Loucy (cell line): ENCODE data around the gene PDLIM7.
A peak's percentile ranks its signal among the peaks of the same experiment; 100 is the strongest.

Source experiments
- H2AFZ ChIP-seq: fragments of 200-600 bp; sonication (generic); 2 replicates; pipeline ENCODE4 v1.6.0; 2016; ENCODE audit warnings: antibody characterized with exemption, mild to moderate bottlenecking, low read length, moderate library complexity
- H3F3A ChIP-seq: fragments of 200-600 bp; 2 replicates; pipeline ENCODE4 v1.6.0; 2016; ENCODE audit warnings: antibody characterized with exemption, low read depth, mild to moderate bottlenecking
- H3K27me3 ChIP-seq: fragments of 200-600 bp; sonication (generic); 2 replicates; pipeline ENCODE4 v1.6.1; 2014; ENCODE audit warnings: low read length, mild to moderate bottlenecking; ENCODE audit not compliant: insufficient read depth, poor library complexity, severe bottlenecking
- H3K36me3 ChIP-seq: fragments of 200-600 bp; sonication (generic); 2 replicates; pipeline ENCODE4 v1.6.1; 2016; ENCODE audit warnings: low read length; ENCODE audit not compliant: insufficient read depth
- H3K4me1 ChIP-seq: fragments of 200-600 bp; sonication (generic); 2 replicates; pipeline ENCODE4 v1.5.1; 2014; ENCODE audit warnings: low read length, mild to moderate bottlenecking; ENCODE audit not compliant: insufficient read depth, poor library complexity, severe bottlenecking
- H3K4me2 ChIP-seq: fragments of 200-600 bp; sonication (generic); 2 replicates; pipeline ENCODE4 v1.6.0; 2014; ENCODE audit warnings: antibody characterized with exemption, low read length, low read depth, mild to moderate bottlenecking; ENCODE audit not compliant: poor library complexity, severe bottlenecking
- H3K4me3 ChIP-seq: fragments of 200-600 bp; sonication (generic); 2 replicates; pipeline ENCODE4 v1.5.1; 2014; ENCODE audit warnings: low read length, mild to moderate bottlenecking, mixed read lengths; ENCODE audit not compliant: poor library complexity, severe bottlenecking
- H3K79me2 ChIP-seq: fragments of 200-600 bp; sonication (generic); 2 replicates; pipeline ENCODE4 v1.6.1; 2014; ENCODE audit warnings: low read length; ENCODE audit not compliant: insufficient read depth
- H3K9ac ChIP-seq: fragments of 200-600 bp; sonication (generic); 2 replicates; pipeline ENCODE4 v1.6.0; 2014; ENCODE audit warnings: mild to moderate bottlenecking, low read depth, low read length, moderate library complexity; ENCODE audit not compliant: poor library complexity, severe bottlenecking
- H3K9me2 ChIP-seq: fragments of 200-600 bp; sonication (generic); replicated peaks from 2 replicates; pipeline ENCODE4 v1.6.1; 2016; ENCODE audit warnings: low read depth, low read length, mixed read lengths
- H3K9me3 ChIP-seq: fragments of 200-600 bp; sonication (generic); 2 replicates; pipeline ENCODE4 v1.6.1; 2014; ENCODE audit warnings: mild to moderate bottlenecking, antibody characterized with exemption, low read length, low read depth; ENCODE audit not compliant: insufficient read depth
- H4K20me1 ChIP-seq: fragments of 200-600 bp; sonication (generic); 2 replicates; pipeline ENCODE4 v1.6.0; 2014; ENCODE audit warnings: antibody characterized with exemption, low read length, mild to moderate bottlenecking; ENCODE audit not compliant: insufficient read depth, poor library complexity, severe bottlenecking
- EZH2phosphoT487 ChIP-seq: fragments of 200-600 bp; IDR thresholded peaks from 2 replicates; pipeline ENCODE4 v1.6.1; 2018; ENCODE audit warnings: antibody characterized with exemption, mild to moderate bottlenecking, moderate library complexity, borderline replicate concordance
- TF ChIP-seq, protein P1 (sequence below): fragments of 200-600 bp; sonication (generic); conservative IDR thresholded peaks from 2 replicates; pipeline ENCODE4 v1.5.1; 2014; ENCODE audit warnings: mild to moderate bottlenecking, antibody characterized with exemption, low read length

The PDLIM7 gene

DNA sequence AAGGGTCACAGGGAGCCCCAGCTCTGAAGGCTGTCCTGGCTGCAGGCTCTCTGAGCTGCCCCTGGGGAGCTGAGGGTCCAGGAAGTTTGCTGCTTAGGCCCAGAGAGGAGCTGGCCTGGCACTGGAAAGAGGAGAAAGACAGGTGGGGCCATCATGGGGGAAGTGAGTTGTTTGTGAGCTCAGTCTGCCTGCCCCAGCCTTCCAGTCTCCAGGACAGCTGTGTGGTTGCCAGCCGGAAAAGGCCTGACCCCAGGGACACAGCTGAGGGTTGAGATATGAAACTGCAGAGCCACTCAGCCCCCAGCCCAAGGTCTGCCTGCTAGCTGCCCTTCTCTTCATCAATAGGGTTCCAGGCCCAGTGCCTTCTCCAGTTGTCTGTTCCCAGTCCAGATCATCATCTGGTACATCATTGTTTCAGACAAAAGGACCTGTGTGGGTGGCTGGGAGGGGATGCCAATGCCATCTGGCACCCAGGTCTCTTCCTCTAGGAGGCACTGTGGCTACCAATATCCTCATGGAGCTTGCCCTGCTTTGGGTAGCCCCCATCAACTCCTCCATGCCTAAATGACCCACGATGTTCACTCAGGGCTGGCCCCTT, 23.6 kb upstream of the PDLIM7 start:
- peaks cover 10% of the 10 kb centered on the region for H3K4me1 ChIP-seq
- peak overlapping the region; percentile 16 for H3K4me2 ChIP-seq
- peaks cover 10% of the 10 kb centered on the region; the same call in 1 of the 2 replicates for H3K79me2 ChIP-seq
- no peaks in the 10 kb centered on the region for H3K27me3 ChIP-seq
- H3F3A ChIP-seq = no peaks in the 10 kb centered on the region
- TF ChIP-seq, protein P1, sequence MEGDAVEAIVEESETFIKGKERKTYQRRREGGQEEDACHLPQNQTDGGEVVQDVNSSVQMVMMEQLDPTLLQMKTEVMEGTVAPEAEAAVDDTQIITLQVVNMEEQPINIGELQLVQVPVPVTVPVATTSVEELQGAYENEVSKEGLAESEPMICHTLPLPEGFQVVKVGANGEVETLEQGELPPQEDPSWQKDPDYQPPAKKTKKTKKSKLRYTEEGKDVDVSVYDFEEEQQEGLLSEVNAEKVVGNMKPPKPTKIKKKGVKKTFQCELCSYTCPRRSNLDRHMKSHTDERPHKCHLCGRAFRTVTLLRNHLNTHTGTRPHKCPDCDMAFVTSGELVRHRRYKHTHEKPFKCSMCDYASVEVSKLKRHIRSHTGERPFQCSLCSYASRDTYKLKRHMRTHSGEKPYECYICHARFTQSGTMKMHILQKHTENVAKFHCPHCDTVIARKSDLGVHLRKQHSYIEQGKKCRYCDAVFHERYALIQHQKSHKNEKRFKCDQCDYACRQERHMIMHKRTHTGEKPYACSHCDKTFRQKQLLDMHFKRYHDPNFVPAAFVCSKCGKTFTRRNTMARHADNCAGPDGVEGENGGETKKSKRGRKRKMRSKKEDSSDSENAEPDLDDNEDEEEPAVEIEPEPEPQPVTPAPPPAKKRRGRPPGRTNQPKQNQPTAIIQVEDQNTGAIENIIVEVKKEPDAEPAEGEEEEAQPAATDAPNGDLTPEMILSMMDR = no peak
- TF ChIP-seq EZH2phosphoT487 = no peak
- no peaks in the 10 kb centered on the region for H3K9me2 ChIP-seq
- H3K36me3 ChIP-seq = no peaks in the 10 kb centered on the region; the same call in 1 of the 2 replicates
- no peaks in the 10 kb centered on the region for H3K9me3 ChIP-seq
- no peak overlapping the region for H2AFZ ChIP-seq
- H4K20me1 ChIP-seq = peaks cover 2% of the 10 kb centered on the region
- no peak overlapping the region for H3K4me3 ChIP-seq
- H3K9ac ChIP-seq = no peak overlapping the region

DNA sequence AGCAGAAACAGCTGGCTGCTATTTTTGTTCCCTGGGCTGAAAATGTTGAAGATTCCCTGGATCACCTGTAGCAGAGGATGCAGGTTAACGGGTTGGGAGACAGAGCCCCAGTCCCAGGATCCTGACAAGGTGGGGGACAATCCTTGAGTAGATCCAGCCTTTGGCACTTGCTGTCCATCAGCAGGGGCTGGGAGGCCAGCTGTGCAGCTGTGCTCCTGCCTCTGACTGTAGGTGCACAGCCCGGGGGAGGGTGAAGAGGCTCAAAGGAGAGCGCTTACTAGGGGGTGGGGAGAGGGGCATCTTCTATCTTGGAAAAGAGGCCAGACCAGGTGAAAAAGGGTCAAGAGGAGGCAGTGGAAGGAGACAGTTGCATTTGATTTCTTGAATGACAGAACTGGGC, 22.9 kb upstream of the PDLIM7 start:
- H2AFZ ChIP-seq = no peak overlapping the region
- H3K9me2 ChIP-seq = no peaks in the 10 kb centered on the region
- H3K36me3 ChIP-seq = no peaks in the 10 kb centered on the region; the same call in 1 of the 2 replicates
- H3K4me3 ChIP-seq = no peak overlapping the region
- no peaks in the 10 kb centered on the region for H3K9me3 ChIP-seq
- peaks cover 17% of the 10 kb centered on the region; the same call in 1 of the 2 replicates for H3K79me2 ChIP-seq
- H3K4me2 ChIP-seq = peak overlapping the region; percentile 40
- H3K4me1 ChIP-seq = peaks cover 11% of the 10 kb centered on the region
- no peaks in the 10 kb centered on the region for H3K27me3 ChIP-seq
- peaks cover 10% of the 10 kb centered on the region for H4K20me1 ChIP-seq
- TF ChIP-seq EZH2phosphoT487 = no peak
- TF ChIP-seq, protein P1 = no peak
- no peaks in the 10 kb centered on the region for H3F3A ChIP-seq
- H3K9ac ChIP-seq = no peak overlapping the region

DNA sequence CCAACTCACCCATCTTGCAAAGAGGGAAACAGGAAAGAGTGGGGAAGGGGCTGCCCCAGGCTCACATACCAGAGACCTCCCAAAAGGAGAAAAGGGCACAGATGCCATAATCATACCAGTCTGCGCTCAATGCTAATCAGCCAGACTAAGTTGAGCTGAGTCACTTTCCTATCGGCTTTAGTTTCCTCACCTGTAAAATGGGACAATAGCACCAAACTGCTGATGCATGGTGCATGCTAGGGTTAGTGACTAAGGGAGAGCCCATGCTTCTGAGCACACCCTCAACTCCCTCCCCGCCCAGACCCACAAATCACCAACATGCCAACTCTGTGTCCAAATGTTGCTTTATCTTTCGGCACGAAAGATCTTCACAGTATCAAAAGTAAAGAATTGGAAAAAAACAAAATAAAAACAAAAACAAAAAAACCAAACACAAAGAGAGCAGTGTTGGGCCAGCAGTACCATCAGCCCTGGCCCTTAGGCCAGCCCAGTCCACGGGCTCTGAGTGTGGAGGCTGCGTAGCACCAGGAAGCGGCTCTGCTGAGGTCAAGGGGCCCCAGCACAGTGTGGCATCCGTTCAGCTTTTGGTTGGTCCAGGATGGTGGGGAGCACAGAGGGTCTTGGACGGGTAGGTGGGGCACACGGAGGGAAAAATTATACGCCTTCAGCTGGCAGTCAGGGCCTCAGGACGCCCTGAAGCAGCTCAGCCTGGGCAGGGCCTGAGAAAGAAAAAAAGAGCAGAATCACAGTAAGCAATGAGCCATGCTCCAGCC, 22.2 kb upstream of the PDLIM7 start:
- H3K4me1 ChIP-seq = peaks cover 11% of the 10 kb centered on the region
- H3K79me2 ChIP-seq = peaks cover 23% of the 10 kb centered on the region; the same call in 1 of the 2 replicates
- no peak overlapping the region for H3K4me3 ChIP-seq
- TF ChIP-seq, protein P1 = no peak
- no peak for TF ChIP-seq EZH2phosphoT487
- H3K4me2 ChIP-seq = peak overlapping the region; percentile 40
- H3F3A ChIP-seq = no peaks in the 10 kb centered on the region
- no peaks in the 10 kb centered on the region; the same call in 1 of the 2 replicates for H3K36me3 ChIP-seq
- H3K9me2 ChIP-seq = no peaks in the 10 kb centered on the region
- H4K20me1 ChIP-seq = peaks cover 11% of the 10 kb centered on the region
- H3K27me3 ChIP-seq = no peaks in the 10 kb centered on the region
- no peak overlapping the region for H2AFZ ChIP-seq
- H3K9me3 ChIP-seq = no peaks in the 10 kb centered on the region
- no peak overlapping the region for H3K9ac ChIP-seq
